B cell (primary cell): ENCODE results near the gene RPS19. TPM values are rescaled to one million over a fixed set of nuclear protein-coding genes. Genes with fewer than 3 reads are reported as not detected.

Experiments used
- ATAC-seq: fragments of 200-7000 bp; cut with Tn5 transposase; one replicate; pipeline ENCODE4 v1.10.0; 2021; ENCODE audit warnings: low read depth, mild to moderate bottlenecking, moderate number of reproducible peaks, moderate library complexity
- CTCF ChIA-PET: fragments of 350-600 bp; sonication (Branson Sonifier 250); formaldehyde crosslinking; loops from one replicate; lab custom pipeline; 2021; ENCODE audit warnings: antibody characterized with exemption, inconsistent platforms; lab: Charles Lee
- POLR2A ChIA-PET: fragments of 350-600 bp; sonication (Branson Sonifier 250); formaldehyde crosslinking; loops from one replicate; lab custom pipeline; 2021; ENCODE audit warnings: antibody characterized with exemption; lab: Charles Lee
- DNase-seq: peaks from one replicate; pipeline ENCODE4 v3.0.0; 2013
- H2AFZ ChIP-seq: 2 replicates; pipeline ENCODE4 v1.6.1; 2012; ENCODE audit warnings: mild to moderate bottlenecking, low read depth, low read length; ENCODE audit not compliant: insufficient read depth, poor library complexity, severe bottlenecking
- H3K27ac ChIP-seq, 2 donors: 1 replicate in 1 of 2; 2 replicates in 1 of 2; pipeline ENCODE4 v1.5.1; 2012 to 2013; ENCODE audit warnings: low read length in 2 of 2, mild to moderate bottlenecking in 2 of 2, moderate library complexity in 1 of 2
- H3K27me3 ChIP-seq, 4 experiments: fragments of 200-600 bp in 1 of 4; sonication (generic) in 1 of 4; replicated peaks in 1 of 4; 1 replicate in 2 of 4; 2 replicates in 2 of 4; pipeline versions ENCODE4 v1.6.1 to v1.7.0; 2013 to 2016; ENCODE audit warnings: low read length in 3 of 4, mild to moderate bottlenecking in 2 of 4, mixed read lengths in 1 of 4, moderate library complexity in 1 of 4; ENCODE audit not compliant: insufficient read depth in 4 of 4, control insufficient read depth in 3 of 4; ENCODE audit errors: control extremely low read depth in 1 of 4
- H3K36me3 ChIP-seq, 2 experiments: replicated peaks in 1 of 2; 1 replicate in 1 of 2; 2 replicates in 1 of 2; pipeline versions ENCODE4 v1.6.1 to v1.7.1; 2013; ENCODE audit warnings: low read length in 1 of 2; ENCODE audit not compliant: insufficient read depth in 2 of 2, control insufficient read depth in 1 of 2; ENCODE audit errors: control extremely low read depth in 1 of 2, extremely low read depth in 1 of 2
- H3K4me1 ChIP-seq, 2 donors: fragments of 200-600 bp in 1 of 2; sonication (generic) in 1 of 2; 1 replicate in 1 of 2; 2 replicates in 1 of 2; pipeline versions ENCODE4 v1.5.1 to v1.6.1; 2013 to 2017; ENCODE audit warnings: low read length in 2 of 2; ENCODE audit not compliant: control insufficient read depth in 2 of 2, insufficient read depth in 2 of 2
- H3K4me2 ChIP-seq: replicated peaks from 2 replicates; pipeline ENCODE3; 2012; ENCODE audit warnings: mild to moderate bottlenecking, low read depth, low read length; ENCODE audit not compliant: poor library complexity, severe bottlenecking
- H3K4me3 ChIP-seq, 5 experiments: fragments of 200-600 bp in 1 of 5; sonication (generic) in 1 of 5; 1 replicate in 3 of 5; 2 replicates in 2 of 5; pipeline versions ENCODE4 v1.5.1 to v1.7.0; 2011 to 2016; ENCODE audit warnings: low read length in 4 of 5, mild to moderate bottlenecking in 4 of 5, low read depth in 2 of 5, control low read depth in 1 of 5, moderate library complexity in 1 of 5; ENCODE audit not compliant: insufficient read depth in 1 of 5; ENCODE audit errors: control extremely low read depth in 1 of 5, extremely low read depth in 1 of 5
- H3K79me2 ChIP-seq: fragments of 200-600 bp; sonication (generic); one replicate; pipeline ENCODE4 v1.6.0; 2016; ENCODE audit warnings: low read length; ENCODE audit not compliant: control insufficient read depth, insufficient read depth
- H3K9ac ChIP-seq: fragments of 200-600 bp; sonication (generic); 2 replicates; pipeline ENCODE4 v1.6.1; 2017; ENCODE audit warnings: mild to moderate bottlenecking, low read length, moderate library complexity
- H3K9me3 ChIP-seq, 3 donors: one replicate each; pipeline versions ENCODE4 v1.6.1 to v1.7.1; 2013; ENCODE audit warnings: low read length in 2 of 3; ENCODE audit not compliant: control insufficient read depth in 2 of 3, insufficient read depth in 1 of 3; ENCODE audit errors: control extremely low read depth in 1 of 3
- H4K20me1 ChIP-seq: 2 replicates; pipeline ENCODE4 v1.6.0; 2012; ENCODE audit warnings: mild to moderate bottlenecking, low read length; ENCODE audit not compliant: insufficient read depth, control insufficient read depth, poor library complexity, severe bottlenecking
- H3K27ac Mint-ChIP-seq: one replicate; pipeline ENCODE4 v1.8.0; 2021; ENCODE audit warnings: mixed read lengths
- H3K27me3 Mint-ChIP-seq: one replicate; pipeline ENCODE4 v1.8.0; 2021; ENCODE audit warnings: mixed read lengths
- H3K4me1 Mint-ChIP-seq: one replicate; pipeline ENCODE4 v1.8.0; 2021; ENCODE audit warnings: mixed read lengths
- H3K4me3 Mint-ChIP-seq: one replicate; pipeline ENCODE4 v1.8.0; 2021; ENCODE audit warnings: mixed read lengths
- H3K9me3 Mint-ChIP-seq: one replicate; pipeline ENCODE4 v1.8.0; 2022; ENCODE audit warnings: mixed read lengths; ENCODE audit not compliant: insufficient read depth
- EZH2 ChIP-seq: IDR thresholded peaks from 2 replicates; pipeline ENCODE4 v1.6.1; 2012; ENCODE audit warnings: borderline replicate concordance, low read depth, mild to moderate bottlenecking, moderate library complexity, low read length; ENCODE audit not compliant: insufficient read depth, poor library complexity, severe bottlenecking
- WGBS: methylation state at CpG from one replicate; pipeline ENCODE4 v1.1.5; 2013; ENCODE audit warnings: missing lambda C conversion rate; ENCODE audit not compliant: insufficient coverage; 5-methylcytosine and 5-hydroxymethylcytosine counted together
- intact Hi-C: fragments of 100-400 bp; cut with micrococcal nuclease; formaldehyde crosslinking; loops from one replicate; pipeline ENCODE4 v1.10.0; 2022
- polyA plus RNA-seq: library from polyadenylated mRNA; depleted of rRNA; stranded (reverse); fragments of >200 nt; gene quantifications from 2 replicates; pipeline ENCODE4 v1.2.3, GENCODE V29; 2012
- total RNA-seq, 2 donors: library from RNA; stranded (reverse); fragments of 120-200 nt in 1 of 2; gene quantifications; 1 replicate in 1 of 2; 2 replicates in 1 of 2; pipeline versions ENCODE4 v1.2.3 to v1.2.4, GENCODE V29; 2013 to 2022
- TF ChIP-seq, protein P1 (sequence below): fragments of 200-600 bp; IDR thresholded peaks from one replicate; pipeline ENCODE4 v1.8.0; 2022; ENCODE audit warnings: antibody characterized with exemption, mild to moderate bottlenecking

The RPS19 gene
- total and polyA plus RNA-seq, 2 donors (not counting 1 experiment from before 2014, with no cell fraction given), result 3,322 to 9,144 TPM

- Histone ChIP-seq H3K4me2 (no peak overlapping the region), H3K27me3 (no peaks in the 10 kb centered on the region), H3K9ac (no peak overlapping the region), H3K27ac (peak overlapping the region; percentile 22 to 96), H2AFZ (no peak overlapping the region), H3K36me3 (peaks cover 0 to 62% of the 10 kb centered on the region in 2 experiments), H4K20me1 (peaks cover 59% of the 10 kb centered on the region), H3K4me3 (no peak overlapping the region), H3K9me3 (no peaks in the 10 kb centered on the region), H3K4me1 (peaks cover 54 to 88% of the 10 kb centered on the region in 2 donors), H3K79me2 (peaks cover 58% of the 10 kb centered on the region)
- H3K4me3 Mint-ChIP-seq, result no peak overlapping the region
- POLR2A ChIA-PET, result interaction anchor here (0.6 to 6.2 kb wide), 4 partner anchors 10 to 68 kb away, joined by 3 to 85 read pairs (median 6); partner anchors contain the start of genes ARHGEF1 and RPS19
- no peaks in the 10 kb centered on the region for H3K27me3 Mint-ChIP-seq
- CTCF ChIA-PET, result interaction anchor here (0.8 to 17.0 kb wide), 5 partner anchors 10 to 87 kb away, joined by 3 to 331 read pairs (median 5); no protein-coding TSS in a partner anchor
- no peak for DNase-seq
- 70% methylated on average over 11 of the region's 13 CpGs for WGBS
- peak overlapping the region; percentile 87 for H3K27ac Mint-ChIP-seq
- no peaks in the 10 kb centered on the region for H3K9me3 Mint-ChIP-seq
- intact Hi-C loops, result no loop called here
- TF ChIP-seq EZH2, result no peak
- TF ChIP-seq, protein P1, sequence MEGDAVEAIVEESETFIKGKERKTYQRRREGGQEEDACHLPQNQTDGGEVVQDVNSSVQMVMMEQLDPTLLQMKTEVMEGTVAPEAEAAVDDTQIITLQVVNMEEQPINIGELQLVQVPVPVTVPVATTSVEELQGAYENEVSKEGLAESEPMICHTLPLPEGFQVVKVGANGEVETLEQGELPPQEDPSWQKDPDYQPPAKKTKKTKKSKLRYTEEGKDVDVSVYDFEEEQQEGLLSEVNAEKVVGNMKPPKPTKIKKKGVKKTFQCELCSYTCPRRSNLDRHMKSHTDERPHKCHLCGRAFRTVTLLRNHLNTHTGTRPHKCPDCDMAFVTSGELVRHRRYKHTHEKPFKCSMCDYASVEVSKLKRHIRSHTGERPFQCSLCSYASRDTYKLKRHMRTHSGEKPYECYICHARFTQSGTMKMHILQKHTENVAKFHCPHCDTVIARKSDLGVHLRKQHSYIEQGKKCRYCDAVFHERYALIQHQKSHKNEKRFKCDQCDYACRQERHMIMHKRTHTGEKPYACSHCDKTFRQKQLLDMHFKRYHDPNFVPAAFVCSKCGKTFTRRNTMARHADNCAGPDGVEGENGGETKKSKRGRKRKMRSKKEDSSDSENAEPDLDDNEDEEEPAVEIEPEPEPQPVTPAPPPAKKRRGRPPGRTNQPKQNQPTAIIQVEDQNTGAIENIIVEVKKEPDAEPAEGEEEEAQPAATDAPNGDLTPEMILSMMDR, result no peak
- no peak for ATAC-seq
- peaks cover 68% of the 10 kb centered on the region for H3K4me1 Mint-ChIP-seq
These were observed 9.4 kb downstream of the RPS19 start for GRCh38 chr19:41869374-41869955.

DNA sequence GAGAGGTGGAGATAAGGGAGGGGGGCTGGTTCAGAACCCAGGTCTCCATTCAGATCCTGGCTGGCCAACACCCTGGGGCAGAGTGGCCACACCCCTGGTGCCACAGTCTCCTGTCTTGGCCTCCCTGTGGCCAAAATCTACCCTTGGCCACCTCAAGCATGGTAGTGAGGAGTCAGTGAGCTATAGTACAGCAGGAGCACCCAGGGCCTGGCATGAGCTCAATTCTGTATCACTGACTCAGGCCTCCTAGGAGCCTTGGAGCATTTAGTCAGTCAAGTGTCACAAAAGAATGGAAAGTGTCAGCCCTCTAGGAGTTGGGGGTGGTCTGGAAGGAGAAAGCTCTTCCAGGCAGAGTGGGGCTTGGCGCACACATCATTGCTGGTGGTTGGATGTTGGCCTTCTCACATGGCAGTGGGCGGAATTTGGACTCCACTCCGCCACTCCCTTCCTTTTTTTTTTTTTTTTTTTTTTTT lies 10.4 kb downstream of the RPS19 start:
- Histone ChIP-seq H3K79me2 (peaks cover 54% of the 10 kb centered on the region), H3K4me1 (peaks cover 55 to 90% of the 10 kb centered on the region in 2 donors), H3K4me2 (peak overlapping the region; percentile 38), H3K9me3 (no peaks in the 10 kb centered on the region), H4K20me1 (peaks cover 49% of the 10 kb centered on the region), H3K36me3 (peaks cover 0 to 52% of the 10 kb centered on the region in 2 experiments), H3K9ac (no peak overlapping the region), H3K27ac (peak overlapping the region; percentile 79 to 96), H2AFZ (no peak overlapping the region), H3K27me3 (no peaks in the 10 kb centered on the region), H3K4me3 (no peak overlapping the region)
- POLR2A ChIA-PET, result interaction anchor here (0.6 to 6.2 kb wide), 4 partner anchors 10 to 75 kb away, joined by 3 to 85 read pairs (median 9); partner anchors contain the start of genes ARHGEF1 and RPS19
- ATAC-seq, result no peak
- H3K27ac Mint-ChIP-seq, result peak overlapping the region; percentile 87
- no peaks in the 10 kb centered on the region for H3K27me3 Mint-ChIP-seq
- intact Hi-C loops, result loop anchor here (10.0 kb wide), 1 partner anchor 606 kb away; the partner anchor contains the start of gene HNRNPUL1
- WGBS, result 80% methylated on average over 1 of the region's 3 CpGs
- no peaks in the 10 kb centered on the region for H3K9me3 Mint-ChIP-seq
- CTCF ChIA-PET, result interaction anchor here (0.6 to 17.0 kb wide), 8 partner anchors 10 to 295 kb away, joined by 3 to 331 read pairs (median 18); partner anchors contain the start of gene RPS19
- H3K4me1 Mint-ChIP-seq, result peaks cover 63% of the 10 kb centered on the region
- DNase-seq, result no peak
- peak overlapping the region; percentile 44 for H3K4me3 Mint-ChIP-seq
- no peak for TF ChIP-seq EZH2
- TF ChIP-seq, protein P1, result no peak
